HT-29 (cell line): ENCODE data around the gene SCAF11. TPM values are rescaled to one million over a fixed set of nuclear protein-coding genes. Genes with fewer than 3 reads are reported as not detected.

Experiments used
- DNase-seq: peaks from one replicate; pipeline ENCODE4 v3.0.0-alpha.2; 2015; ENCODE audit warnings: low spot score
- total RNA-seq: library from RNA; depleted of rRNA; stranded (reverse); fragments of >200 nt; shearing (Covaris generic); gene quantifications from 2 replicates; pipeline ENCODE4 v1.2.3, GENCODE V29; 2014

Gene SCAF11
- total RNA-seq, 1 experiment from 2014 or later, result 44.0 TPM

- DNase-seq, result no peak
These were observed 9.8 kb downstream of the SCAF11 start for GRCh38 chr12:45980540-45980939.

GRCh38 chr12:45978108-45978507, 12.3 kb downstream of the SCAF11 start:
- no peak for DNase-seq

GRCh38 chr12:45977620-45978019, 12.8 kb downstream of the SCAF11 start:
- no peak for DNase-seq

GRCh38 chr12:45975506-45975905, 14.9 kb downstream of the SCAF11 start:
- DNase-seq, result no peak

- no peak for DNase-seq
These were observed 15.5 kb downstream of the SCAF11 start for GRCh38 chr12:45974883-45975282.

- DNase-seq, result no peak
These were observed 16.1 kb downstream of the SCAF11 start for GRCh38 chr12:45974171-45974719.

- DNase-seq, result no peak
These were observed 16.8 kb downstream of the SCAF11 start for GRCh38 chr12:45973526-45973925.

GRCh38 chr12:45970391-45970790, 20.0 kb downstream of the SCAF11 start:
- DNase-seq, result no peak

GRCh38 chr12:45969084-45969483, 21.3 kb downstream of the SCAF11 start:
- DNase-seq, result no peak

- no peak for DNase-seq
These were observed 23.9 kb downstream of the SCAF11 start for GRCh38 chr12:45966486-45966885.

- DNase-seq, result no peak
These were observed 27.6 kb downstream of the SCAF11 start for GRCh38 chr12:45962553-45963325.

GRCh38 chr12:45959728-45960127, 30.6 kb downstream of the SCAF11 start:
- no peak for DNase-seq

- DNase-seq, result no peak
These were observed 31.3 kb downstream of the SCAF11 start for GRCh38 chr12:45959025-45959424.

- no peak for DNase-seq
These were observed 41.8 kb downstream of the SCAF11 start for GRCh38 chr12:45948546-45948945.

GRCh38 chr12:45946435-45946834, 43.9 kb downstream of the SCAF11 start:
- no peak for DNase-seq

GRCh38 chr12:45944771-45945170, 45.6 kb downstream of the SCAF11 start:
- no peak for DNase-seq

GRCh38 chr12:45939759-45940158, 50.6 kb downstream of the SCAF11 start:
- DNase-seq, result no peak

- no peak for DNase-seq
These were observed 51.8 kb downstream of the SCAF11 start for GRCh38 chr12:45938566-45938965.

- no peak for DNase-seq
These were observed 55.4 kb downstream of the SCAF11 start for GRCh38 chr12:45934956-45935355.

GRCh38 chr12:45933504-45933903, 56.9 kb downstream of the SCAF11 start:
- DNase-seq, result no peak

GRCh38 chr12:45930369-45930768, 60.0 kb downstream of the SCAF11 start:
- DNase-seq, result no peak

- DNase-seq, result no peak
These were observed 62.1 kb downstream of the SCAF11 start for GRCh38 chr12:45928309-45928708.

- no peak for DNase-seq
These were observed 71.6 kb downstream of the SCAF11 start for GRCh38 chr12:45918818-45919217.
